ENCODE measurements around the gene ELF1.

The ELF1 gene

GRCh38 chr13:40993987-40994386 lies 25.1 kb downstream of the ELF1 start:
- peaks cover 31% of the 10 kb centered on the region; the same call in 1 of the 2 replicates for H3K36me3 ChIP-seq (ENCODE audit: low read length)

GRCh38 chr13:40992678-40993518 lies 26.2 kb downstream of the ELF1 start:
- H3K27me3 ChIP-seq (ENCODE audit: low read length): no peaks in the 10 kb centered on the region
- H3K9ac ChIP-seq (ENCODE audit: low read length): peak overlapping the region; percentile 32
- H3K9me3 ChIP-seq (ENCODE audit: insufficient read depth, low read length): no peaks in the 10 kb centered on the region
- H3K4me3 ChIP-seq (ENCODE audit: insufficient read depth, low read length, poor library complexity, severe bottlenecking): no peak overlapping the region
- H2AFZ ChIP-seq (ENCODE audit: low read depth, low read length, severe bottlenecking): no peak overlapping the region
- no peaks in the 10 kb centered on the region for H3K9me2 ChIP-seq (replicated peaks; ENCODE audit: insufficient read depth, low read length)
- peak overlapping the region; percentile 98 for H3K27ac ChIP-seq (ENCODE audit: low read depth, low read length)
- H4K20me1 ChIP-seq (ENCODE audit: low read depth, low read length): peaks cover 1% of the 10 kb centered on the region; the same call in 1 of the 2 replicates
- TF ChIP-seq, protein P1, sequence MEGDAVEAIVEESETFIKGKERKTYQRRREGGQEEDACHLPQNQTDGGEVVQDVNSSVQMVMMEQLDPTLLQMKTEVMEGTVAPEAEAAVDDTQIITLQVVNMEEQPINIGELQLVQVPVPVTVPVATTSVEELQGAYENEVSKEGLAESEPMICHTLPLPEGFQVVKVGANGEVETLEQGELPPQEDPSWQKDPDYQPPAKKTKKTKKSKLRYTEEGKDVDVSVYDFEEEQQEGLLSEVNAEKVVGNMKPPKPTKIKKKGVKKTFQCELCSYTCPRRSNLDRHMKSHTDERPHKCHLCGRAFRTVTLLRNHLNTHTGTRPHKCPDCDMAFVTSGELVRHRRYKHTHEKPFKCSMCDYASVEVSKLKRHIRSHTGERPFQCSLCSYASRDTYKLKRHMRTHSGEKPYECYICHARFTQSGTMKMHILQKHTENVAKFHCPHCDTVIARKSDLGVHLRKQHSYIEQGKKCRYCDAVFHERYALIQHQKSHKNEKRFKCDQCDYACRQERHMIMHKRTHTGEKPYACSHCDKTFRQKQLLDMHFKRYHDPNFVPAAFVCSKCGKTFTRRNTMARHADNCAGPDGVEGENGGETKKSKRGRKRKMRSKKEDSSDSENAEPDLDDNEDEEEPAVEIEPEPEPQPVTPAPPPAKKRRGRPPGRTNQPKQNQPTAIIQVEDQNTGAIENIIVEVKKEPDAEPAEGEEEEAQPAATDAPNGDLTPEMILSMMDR (IDR thresholded peaks at IDR 0.05; ENCODE audit: insufficient read depth, low read length, poor library complexity, severe bottlenecking): no peak
- TF ChIP-seq EZH2phosphoT487 (conservative IDR thresholded peaks at IDR 0.05; ENCODE audit: low read length): no peak
- peaks cover 92% of the 10 kb centered on the region for H3F3A ChIP-seq (ENCODE audit: insufficient read depth)
- peaks cover 25% of the 10 kb centered on the region; the same call in 1 of the 2 replicates for H3K36me3 ChIP-seq (ENCODE audit: low read length)
- peaks cover 100% of the 10 kb centered on the region for H3K79me2 ChIP-seq (ENCODE audit: insufficient read depth, low read length)
- peak overlapping the region; percentile 99 for H3K4me2 ChIP-seq (ENCODE audit: low read depth, low read length, poor library complexity, severe bottlenecking)

More at GRCh38 chr13:40993987-40994386, 25.1 kb downstream of the ELF1 start:
- Histone ChIP-seq H3K4me3 (ENCODE audit: insufficient read depth, low read length, poor library complexity, severe bottlenecking) (peak overlapping the region; percentile 2), H2AFZ (ENCODE audit: low read depth, low read length, severe bottlenecking) (no peak overlapping the region), H3K4me2 (ENCODE audit: low read depth, low read length, poor library complexity, severe bottlenecking) (peak overlapping the region; percentile 99), H3K27me3 (ENCODE audit: low read length) (no peaks in the 10 kb centered on the region), H4K20me1 (ENCODE audit: low read depth, low read length) (no peaks in the 10 kb centered on the region; the same call in 1 of the 2 replicates), H3K9me3 (ENCODE audit: insufficient read depth, low read length) (no peaks in the 10 kb centered on the region), H3K79me2 (ENCODE audit: insufficient read depth, low read length) (peaks cover 100% of the 10 kb centered on the region), H3F3A (ENCODE audit: insufficient read depth) (peaks cover 92% of the 10 kb centered on the region), H3K27ac (ENCODE audit: low read depth, low read length) (peak overlapping the region; percentile 98), H3K9me2 (replicated peaks; ENCODE audit: insufficient read depth, low read length) (no peaks in the 10 kb centered on the region), H3K9ac (ENCODE audit: low read length) (peak overlapping the region; percentile 32)
- TF ChIP-seq, protein P1 (IDR thresholded peaks at IDR 0.05; ENCODE audit: insufficient read depth, low read length, poor library complexity, severe bottlenecking): no peak
- TF ChIP-seq EZH2phosphoT487 (conservative IDR thresholded peaks at IDR 0.05; ENCODE audit: low read length): no peak

DNA sequence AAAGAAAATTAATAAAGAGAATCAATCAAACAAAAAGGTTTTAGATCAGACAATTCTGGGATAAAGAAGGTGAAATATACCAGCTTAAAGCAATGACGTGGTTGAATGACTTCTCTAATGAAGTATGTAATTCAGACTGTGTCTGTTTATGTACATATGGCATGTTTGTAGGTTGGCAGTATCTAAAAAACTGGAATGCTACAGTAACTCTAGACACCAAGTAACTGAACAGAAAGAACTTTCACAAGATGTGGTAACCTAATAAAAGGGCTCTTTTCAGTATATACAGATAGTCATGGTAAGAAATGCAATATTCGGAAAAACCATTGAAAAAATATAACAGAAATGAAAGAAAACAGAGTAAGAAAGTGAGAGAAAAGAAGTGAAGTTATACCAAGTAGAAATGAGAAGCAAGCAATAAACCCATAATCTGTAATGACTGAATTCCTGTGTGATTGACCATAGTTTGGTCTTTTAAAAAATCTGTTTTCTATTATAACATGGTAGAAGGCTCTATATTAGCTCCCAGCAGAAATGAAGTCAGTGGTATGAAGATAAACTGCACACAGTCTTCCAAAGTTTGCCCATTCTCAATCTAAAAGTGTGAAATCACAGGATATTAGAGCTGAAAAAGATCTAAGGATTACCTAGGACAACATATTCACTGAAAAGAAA lies 31.4 kb downstream of the ELF1 start:
- Histone ChIP-seq H3K36me3 (ENCODE audit: low read length) (peaks cover 20% of the 10 kb centered on the region; the same call in 1 of the 2 replicates), H3K27ac (ENCODE audit: low read depth, low read length) (peak overlapping the region; percentile 80), H3K4me2 (ENCODE audit: low read depth, low read length, poor library complexity, severe bottlenecking) (peak overlapping the region; percentile 99), H3F3A (ENCODE audit: insufficient read depth) (peaks cover 91% of the 10 kb centered on the region), H3K9me2 (replicated peaks; ENCODE audit: insufficient read depth, low read length) (no peaks in the 10 kb centered on the region), H3K9ac (ENCODE audit: low read length) (peak overlapping the region; percentile 14), H3K9me3 (ENCODE audit: insufficient read depth, low read length) (no peaks in the 10 kb centered on the region), H2AFZ (ENCODE audit: low read depth, low read length, severe bottlenecking) (no peak overlapping the region), H3K4me3 (ENCODE audit: insufficient read depth, low read length, poor library complexity, severe bottlenecking) (no peak overlapping the region), H3K79me2 (ENCODE audit: insufficient read depth, low read length) (peaks cover 100% of the 10 kb centered on the region), H4K20me1 (ENCODE audit: low read depth, low read length) (peaks cover 5% of the 10 kb centered on the region; the same call in 1 of the 2 replicates), H3K27me3 (ENCODE audit: low read length) (no peaks in the 10 kb centered on the region)
- TF ChIP-seq, protein P1 (IDR thresholded peaks at IDR 0.05; ENCODE audit: insufficient read depth, low read length, poor library complexity, severe bottlenecking): no peak
- no peak for TF ChIP-seq EZH2phosphoT487 (conservative IDR thresholded peaks at IDR 0.05; ENCODE audit: low read length)

Data from SU-DHL-6 (cell line).